ENCODE data around the gene AOPEP. TPM values are rescaled to one million over a fixed set of nuclear protein-coding genes. Genes with fewer than 3 reads are reported as not detected.

The AOPEP gene
- total RNA-seq, 1 experiment from 2014 or later = 14.4 TPM

GRCh38 chr9:94802251-94802650 lies 75.8 kb downstream of the AOPEP start (continued):
- TF ChIP-seq USF2 (CRISPR knock-in tag; IDR thresholded peaks at IDR 0.05) = no peak
- TF ChIP-seq NR2C2 (CRISPR knock-in tag; IDR thresholded peaks at IDR 0.05) = no peak
- TF ChIP-seq ZSCAN18 (CRISPR knock-in tag; IDR thresholded peaks at IDR 0.05) = no peak
- TF ChIP-seq TEAD4 (CRISPR knock-in tag; IDR thresholded peaks at IDR 0.05) = no peak

- no peaks in the 10 kb centered on the region; the same call in 1 of the 2 replicates for H3K36me3 Mint-ChIP-seq
- DNase-seq (ENCODE audit: low spot score) (no peak), ATAC-seq (no peak)
- no peak for TF ChIP-seq EMX1 (CRISPR knock-in tag; IDR thresholded peaks at IDR 0.05)
- no peak for TF ChIP-seq NFE2L1 (CRISPR knock-in tag; IDR thresholded peaks at IDR 0.05)
- TF ChIP-seq JAZF1 (CRISPR knock-in tag; IDR thresholded peaks at IDR 0.05) = no peak
- TF ChIP-seq JUN (CRISPR knock-in tag; IDR thresholded peaks at IDR 0.05) = no peak
- TF ChIP-seq RELA (CRISPR knock-in tag; IDR thresholded peaks at IDR 0.05; ENCODE audit: borderline replicate concordance) = no peak
- TF ChIP-seq FOXJ3 (CRISPR knock-in tag; IDR thresholded peaks at IDR 0.05; ENCODE audit: borderline replicate concordance) = no peak
- no peak for TF ChIP-seq HMGA2 (CRISPR knock-in tag; IDR thresholded peaks at IDR 0.05)
- TF ChIP-seq CDX4 (CRISPR knock-in tag; IDR thresholded peaks at IDR 0.05; ENCODE audit: borderline replicate concordance) = no peak
- no peak for TF ChIP-seq USF2 (CRISPR knock-in tag; IDR thresholded peaks at IDR 0.05)
- TF ChIP-seq SMAD4 (CRISPR knock-in tag; IDR thresholded peaks at IDR 0.05) = no peak
- TF ChIP-seq SMAD3 (CRISPR knock-in tag; IDR thresholded peaks at IDR 0.05; ENCODE audit: borderline replicate concordance) = no peak
- TF ChIP-seq ATF6 (CRISPR knock-in tag; IDR thresholded peaks at IDR 0.05) = no peak
- no peak for TF ChIP-seq E2F5 (CRISPR knock-in tag; IDR thresholded peaks at IDR 0.05)
- no peak for TF ChIP-seq MAX (CRISPR knock-in tag; IDR thresholded peaks at IDR 0.05)
- TF ChIP-seq TEAD4 (CRISPR knock-in tag; IDR thresholded peaks at IDR 0.05) = no peak
- TF ChIP-seq E2F1 (CRISPR knock-in tag; IDR thresholded peaks at IDR 0.05) = no peak
- TF ChIP-seq RORB (CRISPR knock-in tag; IDR thresholded peaks at IDR 0.05) = no peak
- peaks cover 6% of the 10 kb centered on the region; the same call in 1 of the 2 replicates for H3K4me1 Mint-ChIP-seq
- H3K27me3 Mint-ChIP-seq (ENCODE audit: low read depth) = no peaks in the 10 kb centered on the region
- ChIA-PET POLR2A (no interaction called here), CTCF (no interaction called here)
- H3K4me3 Mint-ChIP-seq = no peak overlapping the region
- H3K27ac Mint-ChIP-seq = no peak overlapping the region
- H3K9me3 Mint-ChIP-seq = no peaks in the 10 kb centered on the region
These were observed 76.3 kb downstream of the AOPEP start for GRCh38 chr9:94802793-94803192.

Data from WTC11 (cell line).